HG02885 (cell line): Measurements from ENCODE around the gene SNRPA1.

Experiments
- ATAC-seq: cut with Tn5 transposase; IDR thresholded peaks from one replicate; pipeline ENCODE4 v1.9.1; 2021; ENCODE audit warnings: mild to moderate bottlenecking; ENCODE audit not compliant: unreplicated experiment, poor library complexity

Gene SNRPA1

GRCh38 chr15:101294731-101295606, at the start of gene SNRPA1:
Gene SNRPA1 (minus strand): TSS chr15:101295248. CDS start chr15:101295178, 70 bp downstream.
- peak; percentile 76 for ATAC-seq

GRCh38 chr15:101342056-101342455, 47.0 kb upstream of the SNRPA1 start:
- ATAC-seq, result no peak

GRCh38 chr15:101338502-101339057, 43.5 kb upstream of the SNRPA1 start:
- no peak for ATAC-seq

GRCh38 chr15:101337976-101338375, 42.9 kb upstream of the SNRPA1 start:
- ATAC-seq, result no peak

- ATAC-seq, result peak; percentile 68
Measured at GRCh38 chr15:101333907-101334789, 39.1 kb upstream of the SNRPA1 start.

GRCh38 chr15:101332061-101332467, 37.0 kb upstream of the SNRPA1 start:
- ATAC-seq, result no peak

GRCh38 chr15:101329867-101330380, 34.9 kb upstream of the SNRPA1 start:
- ATAC-seq, result no peak

GRCh38 chr15:101329309-101329863, 34.3 kb upstream of the SNRPA1 start:
- no peak for ATAC-seq

- no peak for ATAC-seq
Measured at GRCh38 chr15:101328001-101328400, 33.0 kb upstream of the SNRPA1 start.

- ATAC-seq, result no peak
Measured at GRCh38 chr15:101327147-101327740, 32.2 kb upstream of the SNRPA1 start.

GRCh38 chr15:101326462-101327146, 31.6 kb upstream of the SNRPA1 start:
- ATAC-seq, result no peak

- no peak for ATAC-seq
Measured at GRCh38 chr15:101326026-101326315, 30.9 kb upstream of the SNRPA1 start.

- no peak for ATAC-seq
Measured at GRCh38 chr15:101325263-101326025, 30.4 kb upstream of the SNRPA1 start.

- ATAC-seq, result no peak
Measured at GRCh38 chr15:101324524-101325177, 29.6 kb upstream of the SNRPA1 start.

GRCh38 chr15:101323793-101324523, 28.9 kb upstream of the SNRPA1 start:
- no peak for ATAC-seq

GRCh38 chr15:101322854-101323477, 27.9 kb upstream of the SNRPA1 start:
- no peak for ATAC-seq

- no peak for ATAC-seq
Measured at GRCh38 chr15:101322016-101322695, 27.1 kb upstream of the SNRPA1 start.
